Measurements from ENCODE around the gene DLGAP1. TPM values are rescaled to one million over a fixed set of nuclear protein-coding genes. Genes with fewer than 3 reads are reported as not detected.
"Not testable (repeated sequence)": the region's sequence is repeated elsewhere in the genome, so short reads cannot be mapped to it uniquely, and the experiment has no call there.

DLGAP1 gene
- total and polyA plus RNA-seq, 9 donors, result 2.0 to 42.7 (median 3.8) TPM

DNA sequence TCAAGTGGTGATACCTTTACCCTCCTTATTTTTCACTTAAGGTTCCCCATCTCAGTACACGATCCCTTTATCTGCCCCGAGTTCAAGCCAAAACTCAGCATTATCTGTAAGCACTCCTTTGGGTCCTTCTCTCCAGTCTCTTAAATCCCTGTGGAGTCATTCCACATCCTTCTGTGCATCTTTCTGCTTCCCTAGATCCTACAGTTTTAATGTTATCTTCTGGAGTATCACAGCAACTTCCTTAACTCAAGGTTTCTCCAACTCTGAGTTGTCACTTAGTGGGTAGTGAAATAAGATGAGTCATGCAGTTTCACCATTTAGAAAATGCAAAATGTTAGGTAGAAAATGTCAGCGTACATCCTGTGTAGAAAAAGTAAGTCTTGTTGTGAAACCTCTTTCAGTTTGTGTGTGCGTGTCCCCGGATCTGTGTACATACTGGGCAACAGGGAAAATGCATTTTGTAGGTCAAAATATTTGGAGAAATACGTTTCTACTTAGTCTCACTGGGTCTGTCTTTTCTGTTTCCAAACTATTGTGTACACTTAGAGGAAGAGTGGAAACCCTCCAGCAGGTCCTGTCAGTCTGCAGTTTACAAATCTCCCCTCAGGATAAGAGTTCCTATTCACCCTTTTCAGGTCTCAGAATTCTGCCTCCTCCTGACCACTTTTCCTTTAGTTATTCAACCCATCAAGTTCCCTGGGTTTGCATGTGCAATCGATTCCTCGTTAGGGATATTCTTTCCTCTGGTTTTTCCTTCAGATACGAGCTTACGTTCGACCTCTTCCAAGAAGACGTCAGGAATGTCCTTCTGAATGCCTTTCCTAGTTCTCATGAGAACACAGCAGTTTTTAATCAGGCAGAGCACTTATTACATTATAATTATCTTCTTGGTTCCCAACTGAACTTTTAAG is 850.4 kb downstream of the DLGAP1 start:
- no peaks in the 10 kb centered on the region for H3K9me3 ChIP-seq
- H3K27me3 ChIP-seq, result no peaks in the 10 kb centered on the region
- H3K4me3 ChIP-seq, result peak overlapping the region; percentile 8
- TF ChIP-seq, protein P1, sequence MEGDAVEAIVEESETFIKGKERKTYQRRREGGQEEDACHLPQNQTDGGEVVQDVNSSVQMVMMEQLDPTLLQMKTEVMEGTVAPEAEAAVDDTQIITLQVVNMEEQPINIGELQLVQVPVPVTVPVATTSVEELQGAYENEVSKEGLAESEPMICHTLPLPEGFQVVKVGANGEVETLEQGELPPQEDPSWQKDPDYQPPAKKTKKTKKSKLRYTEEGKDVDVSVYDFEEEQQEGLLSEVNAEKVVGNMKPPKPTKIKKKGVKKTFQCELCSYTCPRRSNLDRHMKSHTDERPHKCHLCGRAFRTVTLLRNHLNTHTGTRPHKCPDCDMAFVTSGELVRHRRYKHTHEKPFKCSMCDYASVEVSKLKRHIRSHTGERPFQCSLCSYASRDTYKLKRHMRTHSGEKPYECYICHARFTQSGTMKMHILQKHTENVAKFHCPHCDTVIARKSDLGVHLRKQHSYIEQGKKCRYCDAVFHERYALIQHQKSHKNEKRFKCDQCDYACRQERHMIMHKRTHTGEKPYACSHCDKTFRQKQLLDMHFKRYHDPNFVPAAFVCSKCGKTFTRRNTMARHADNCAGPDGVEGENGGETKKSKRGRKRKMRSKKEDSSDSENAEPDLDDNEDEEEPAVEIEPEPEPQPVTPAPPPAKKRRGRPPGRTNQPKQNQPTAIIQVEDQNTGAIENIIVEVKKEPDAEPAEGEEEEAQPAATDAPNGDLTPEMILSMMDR (IDR thresholded peaks at IDR 0.05), result no peak
- TF ChIP-seq EP300 (IDR thresholded peaks at IDR 0.05), result no peak
- TF ChIP-seq POLR2A (IDR thresholded peaks at IDR 0.05), result no peak
- intact Hi-C loops (cut with DNase I), result no loop called here
- WGBS, 3 donors, result 3 to 4% (median 4%) methylated on average over 12 of the region's 12 CpGs
- H3K36me3 ChIP-seq, result no peaks in the 10 kb centered on the region
- H3K4me1 ChIP-seq (ENCODE audit: insufficient read depth), result peaks cover 1% of the 10 kb centered on the region
- DNase-seq, result peak in 1 of 5 donors; percentile 41
- H3K27ac ChIP-seq, result peak overlapping the region in 1 of 2 donors; percentile 80

DNA sequence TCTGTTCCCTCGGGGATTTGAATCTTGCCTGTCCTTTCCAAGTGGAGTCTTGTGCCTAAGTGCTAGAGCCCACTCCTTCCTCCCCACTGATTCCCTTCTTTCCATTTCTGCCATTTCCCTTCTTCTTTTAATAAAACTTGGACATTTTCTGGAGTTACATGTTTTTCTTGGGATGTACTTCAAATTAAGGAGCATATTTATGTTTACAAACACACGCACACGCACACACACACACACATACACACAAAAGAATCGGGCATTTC is 850.9 kb downstream of the DLGAP1 start:
- Histone ChIP-seq H3K27ac (peak overlapping the region; percentile 7 to 80), H3K4me1 (ENCODE audit: insufficient read depth) (peaks cover 1% of the 10 kb centered on the region), H3K9me3 (no peaks in the 10 kb centered on the region), H3K27me3 (no peaks in the 10 kb centered on the region), H3K36me3 (no peaks in the 10 kb centered on the region), H3K4me3 (no peak overlapping the region)
- no peak for DNase-seq
- intact Hi-C loops (cut with DNase I), result no loop called here
- WGBS, 3 donors, result 16 to 34% (median 27%) methylated on average over 4 of the region's 4 CpGs
- TF ChIP-seq, protein P1 (IDR thresholded peaks at IDR 0.05), result no peak
- TF ChIP-seq EP300 (IDR thresholded peaks at IDR 0.05), result no peak
- TF ChIP-seq POLR2A (IDR thresholded peaks at IDR 0.05), result no peak

DNA sequence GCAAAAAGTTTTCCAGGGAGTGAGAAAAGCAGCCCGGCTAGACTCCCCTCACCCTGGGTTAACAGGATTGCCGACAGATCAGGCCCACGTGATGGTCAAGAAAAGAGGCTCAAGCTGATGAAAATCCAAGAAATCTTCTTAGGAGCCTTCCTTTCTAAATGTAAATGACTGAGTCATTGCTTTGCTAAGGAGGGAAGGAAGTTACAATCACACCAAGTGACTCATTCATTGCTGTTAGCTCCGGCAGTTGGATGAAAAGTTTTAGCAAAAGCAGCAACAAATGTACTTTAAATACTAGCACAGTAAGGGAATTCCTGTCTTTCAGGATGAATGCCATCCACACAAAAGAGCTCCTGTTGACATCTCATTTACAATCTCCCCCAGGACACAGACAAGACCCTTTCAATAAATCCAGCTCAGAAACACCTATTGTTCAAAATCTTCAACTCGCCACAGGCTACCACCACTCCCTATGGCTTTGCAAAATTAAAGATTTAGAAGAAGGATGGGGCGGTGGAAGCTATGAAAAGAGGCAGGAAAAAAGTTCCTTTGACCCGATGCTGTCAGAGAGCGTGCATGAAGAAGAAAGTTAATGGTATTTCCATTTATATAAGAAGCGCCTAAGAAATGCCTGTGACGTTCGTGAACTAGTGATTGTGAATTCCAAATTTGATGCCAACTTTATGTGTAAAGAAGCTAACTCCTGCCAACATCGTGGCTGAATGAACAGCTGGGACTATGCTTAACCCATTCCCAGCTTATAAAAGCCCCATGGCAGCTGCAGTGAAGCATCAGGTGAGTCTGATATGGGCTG is 851.5 kb downstream of the DLGAP1 start:
- peak overlapping the region; percentile 32 for H3K4me3 ChIP-seq
- DNase-seq, result peak in 1 of 5 donors; percentile 42
- no peaks in the 10 kb centered on the region for H3K27me3 ChIP-seq
- H3K27ac ChIP-seq, result peak overlapping the region; percentile 55 to 80
- peaks cover 1% of the 10 kb centered on the region for H3K4me1 ChIP-seq (ENCODE audit: insufficient read depth)
- no peaks in the 10 kb centered on the region for H3K9me3 ChIP-seq
- intact Hi-C loops (cut with DNase I), result no loop called here
- 7 to 10% (median 8%) methylated on average over 12 of the region's 12 CpGs for WGBS, 3 donors
- H3K36me3 ChIP-seq, result no peaks in the 10 kb centered on the region
- TF ChIP-seq POLR2A (IDR thresholded peaks at IDR 0.05) (no peak), EP300 (IDR thresholded peaks at IDR 0.05) (no peak)
- TF ChIP-seq, protein P1 (IDR thresholded peaks at IDR 0.05), result no peak

DNA sequence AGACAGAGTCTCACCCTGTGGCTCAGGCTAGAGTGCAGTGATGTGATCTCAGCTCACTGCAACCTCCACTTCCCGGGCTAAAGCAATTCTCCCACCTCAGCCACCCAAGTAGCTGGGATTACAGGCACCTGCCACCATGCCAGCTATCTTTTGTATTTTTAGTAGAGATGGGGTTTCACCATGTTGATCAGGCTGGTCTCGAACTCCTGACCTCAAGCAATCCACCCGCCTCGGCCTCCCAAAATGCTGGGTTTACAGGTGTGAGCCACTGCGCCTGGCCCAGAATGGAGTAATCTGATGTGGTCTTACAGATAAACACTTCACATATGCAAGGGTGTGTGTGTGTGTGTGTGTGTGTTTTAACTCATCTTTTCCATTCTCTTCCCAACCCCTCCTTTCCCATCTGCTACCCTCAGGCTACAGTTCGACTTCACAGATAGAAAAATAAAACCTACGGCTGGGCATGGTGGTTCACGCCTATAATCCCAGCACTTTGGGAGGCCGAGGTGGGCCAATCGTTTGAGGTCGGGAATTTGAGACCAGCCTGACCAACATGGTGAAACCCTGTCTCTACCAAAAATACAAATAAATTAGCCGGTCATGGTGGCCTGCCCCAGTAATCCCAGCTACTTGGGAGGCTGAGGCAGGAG is 853.9 kb downstream of the DLGAP1 start:
- H3K27ac ChIP-seq; H3K36me3 ChIP-seq; H3K4me3 ChIP-seq; H3K9me3 ChIP-seq; intact Hi-C loops (cut with DNase I); H3K4me1 ChIP-seq (ENCODE audit: insufficient read depth); H3K27me3 ChIP-seq: not testable (repeated sequence)
- DNase-seq, result peak in 1 of 5 donors; percentile 26
- 93 to 96% (median 94%) methylated on average over 12 of the region's 12 CpGs for WGBS, 3 donors
